GM06990 (cell line): Measurements from ENCODE around the gene ILDR2.

ENCODE experiments used
- DNase-seq: peaks from one replicate; pipeline ENCODE4 v3.0.0-alpha.2; 2011; ENCODE audit not compliant: insufficient read length; ENCODE audit errors: extremely low read depth
- H3K27me3 ChIP-seq: replicated peaks from 2 replicates; pipeline ENCODE4 v1.6.0; 2011; ENCODE audit warnings: low read length; ENCODE audit not compliant: control insufficient read depth, insufficient read depth
- H3K36me3 ChIP-seq: 2 replicates; pipeline ENCODE4 v1.5.1; 2011; ENCODE audit warnings: low read length; ENCODE audit not compliant: control insufficient read depth, insufficient read depth
- H3K4me3 ChIP-seq: replicated peaks from 2 replicates; pipeline ENCODE4 v1.5.1; 2011; ENCODE audit warnings: low read depth, mild to moderate bottlenecking, control low read depth, low read length
- TF ChIP-seq, protein P1 (sequence below): IDR thresholded peaks from 2 replicates; pipeline ENCODE4 v1.5.1; 2011; ENCODE audit warnings: low read length, control low read depth, mild to moderate bottlenecking, inconsistent platforms; ENCODE audit not compliant: insufficient read depth, poor library complexity, severe bottlenecking

Gene ILDR2

DNA sequence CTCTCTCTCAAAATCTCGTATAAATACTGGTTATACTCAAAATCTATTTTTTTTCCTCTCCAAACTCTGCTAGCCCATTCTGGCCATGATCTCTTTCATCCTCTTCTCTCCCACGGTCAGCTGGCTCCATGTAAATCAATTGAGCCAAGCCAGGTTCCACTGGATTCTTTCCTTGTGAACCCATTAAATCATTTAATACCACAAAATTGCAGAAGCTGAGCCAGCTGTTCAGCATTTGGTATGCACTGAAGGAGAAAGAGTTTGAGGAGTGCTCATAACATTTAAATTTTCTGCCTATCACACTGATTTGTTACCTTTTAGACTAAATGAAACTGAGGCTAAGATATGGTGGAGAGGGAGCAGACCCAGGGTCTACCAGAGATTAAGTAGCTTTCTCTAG lies 70.2 kb downstream of the ILDR2 start:
- Histone ChIP-seq H3K27me3 (no peaks in the 10 kb centered on the region), H3K36me3 (no peaks in the 10 kb centered on the region), H3K4me3 (no peak overlapping the region)
- TF ChIP-seq, protein P1, sequence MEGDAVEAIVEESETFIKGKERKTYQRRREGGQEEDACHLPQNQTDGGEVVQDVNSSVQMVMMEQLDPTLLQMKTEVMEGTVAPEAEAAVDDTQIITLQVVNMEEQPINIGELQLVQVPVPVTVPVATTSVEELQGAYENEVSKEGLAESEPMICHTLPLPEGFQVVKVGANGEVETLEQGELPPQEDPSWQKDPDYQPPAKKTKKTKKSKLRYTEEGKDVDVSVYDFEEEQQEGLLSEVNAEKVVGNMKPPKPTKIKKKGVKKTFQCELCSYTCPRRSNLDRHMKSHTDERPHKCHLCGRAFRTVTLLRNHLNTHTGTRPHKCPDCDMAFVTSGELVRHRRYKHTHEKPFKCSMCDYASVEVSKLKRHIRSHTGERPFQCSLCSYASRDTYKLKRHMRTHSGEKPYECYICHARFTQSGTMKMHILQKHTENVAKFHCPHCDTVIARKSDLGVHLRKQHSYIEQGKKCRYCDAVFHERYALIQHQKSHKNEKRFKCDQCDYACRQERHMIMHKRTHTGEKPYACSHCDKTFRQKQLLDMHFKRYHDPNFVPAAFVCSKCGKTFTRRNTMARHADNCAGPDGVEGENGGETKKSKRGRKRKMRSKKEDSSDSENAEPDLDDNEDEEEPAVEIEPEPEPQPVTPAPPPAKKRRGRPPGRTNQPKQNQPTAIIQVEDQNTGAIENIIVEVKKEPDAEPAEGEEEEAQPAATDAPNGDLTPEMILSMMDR = no peak
- no peak for DNase-seq

DNA sequence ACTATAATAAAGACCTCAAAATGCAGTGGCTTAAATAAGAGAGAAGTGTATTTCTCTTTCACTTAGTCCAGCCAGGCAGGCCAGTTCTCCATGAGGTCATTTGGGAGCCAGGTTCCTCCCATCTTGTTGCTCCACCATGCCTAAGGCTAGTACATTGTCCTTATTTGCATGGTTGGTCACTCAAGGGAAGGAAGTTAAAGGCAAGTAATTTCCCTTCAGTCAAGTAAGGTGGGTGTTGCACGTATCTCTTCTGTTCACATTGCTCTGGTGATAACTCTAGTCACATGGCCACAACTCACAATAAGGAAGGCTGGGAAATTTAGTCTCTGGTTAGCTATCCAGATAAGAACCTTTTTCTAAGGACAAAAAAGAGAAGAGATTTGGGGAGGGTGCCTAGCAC lies 72.1 kb downstream of the ILDR2 start:
- Histone ChIP-seq H3K4me3 (no peak overlapping the region), H3K36me3 (no peaks in the 10 kb centered on the region), H3K27me3 (no peaks in the 10 kb centered on the region)
- TF ChIP-seq, protein P1 = no peak
- DNase-seq = no peak

DNA sequence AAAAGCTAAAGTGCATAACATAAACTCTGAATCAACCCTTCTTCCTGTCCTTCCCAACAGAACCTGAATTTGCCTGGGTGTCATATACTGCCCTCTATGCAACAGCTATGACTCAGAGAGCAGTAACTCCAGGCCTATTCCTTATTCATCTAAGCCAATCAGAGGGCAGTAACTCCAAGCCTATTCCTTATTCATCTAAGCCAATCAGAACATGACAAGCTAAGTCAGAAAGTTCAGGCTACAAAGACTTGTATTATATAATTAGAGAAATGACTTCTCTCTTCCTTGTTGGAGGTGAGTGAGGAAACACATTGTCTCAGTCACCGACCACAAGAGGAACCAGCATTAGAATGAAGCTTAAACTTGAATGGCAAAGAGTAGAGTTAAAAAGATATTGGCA lies 73.1 kb downstream of the ILDR2 start:
- Histone ChIP-seq H3K4me3 (no peak overlapping the region), H3K36me3 (no peaks in the 10 kb centered on the region), H3K27me3 (no peaks in the 10 kb centered on the region)
- no peak for DNase-seq
- TF ChIP-seq, protein P1 = no peak

DNA sequence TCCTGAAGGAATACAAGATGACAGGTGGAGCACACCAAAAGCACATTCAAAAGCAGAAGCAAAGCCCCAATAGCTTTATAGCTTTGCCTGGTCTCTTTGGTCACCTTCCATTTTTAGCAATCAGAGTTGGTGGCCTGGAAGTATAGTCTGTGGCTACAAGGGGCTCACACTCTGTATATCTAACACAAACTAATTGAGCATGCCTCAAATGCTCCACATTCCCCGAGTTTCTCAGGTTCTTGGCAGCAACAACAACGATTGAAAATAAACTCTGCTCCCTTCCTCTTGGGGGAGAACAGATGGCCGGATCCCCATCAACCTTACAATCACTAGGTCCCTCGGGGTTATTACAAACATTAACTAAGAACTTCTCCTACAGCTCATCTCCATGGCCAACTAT lies 74.4 kb downstream of the ILDR2 start:
- no peaks in the 10 kb centered on the region for H3K27me3 ChIP-seq
- H3K36me3 ChIP-seq = no peaks in the 10 kb centered on the region
- TF ChIP-seq, protein P1 = no peak
- no peak for DNase-seq
- no peak overlapping the region for H3K4me3 ChIP-seq

DNA sequence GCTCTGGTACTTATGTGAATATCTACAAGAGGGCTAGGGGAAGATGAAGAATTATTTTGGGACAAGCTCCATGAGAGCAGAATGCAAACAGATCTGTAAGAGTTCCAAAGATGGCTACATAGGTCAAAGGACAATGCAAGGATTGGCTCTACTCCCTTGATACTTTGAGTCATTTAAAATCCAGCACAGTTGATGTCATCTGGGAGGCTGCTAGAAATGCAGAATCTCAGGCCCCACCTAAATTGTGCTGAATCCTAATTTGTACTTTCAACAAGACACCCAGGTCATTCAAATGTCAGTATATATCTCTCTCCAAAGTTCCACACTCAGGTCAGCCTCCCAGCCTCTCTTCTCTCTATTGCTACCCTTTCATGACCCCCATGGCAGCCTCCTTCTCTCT lies 75.6 kb downstream of the ILDR2 start:
- TF ChIP-seq, protein P1 = no peak
- H3K4me3 ChIP-seq = no peak overlapping the region
- DNase-seq = no peak
- H3K36me3 ChIP-seq = no peaks in the 10 kb centered on the region
- H3K27me3 ChIP-seq = no peaks in the 10 kb centered on the region

DNA sequence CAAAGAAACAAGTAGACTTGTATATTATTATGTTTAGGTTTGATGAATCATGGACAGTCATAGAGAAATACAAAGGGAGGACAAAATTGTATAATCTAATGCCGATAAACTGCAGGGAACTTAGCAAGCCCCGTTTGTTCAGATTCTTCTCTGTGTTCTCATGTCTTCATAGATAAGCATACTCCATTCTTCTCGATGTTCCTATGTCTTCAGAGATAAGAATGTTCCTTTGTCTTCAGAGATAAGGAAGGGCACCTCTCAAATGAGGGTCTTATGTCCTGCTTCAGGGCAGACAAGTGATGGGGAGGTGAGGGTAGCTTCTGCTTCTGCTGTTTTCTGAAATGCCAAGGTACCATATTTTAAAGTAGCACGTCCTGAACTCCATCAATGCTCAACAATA lies 79.6 kb downstream of the ILDR2 start:
- TF ChIP-seq, protein P1 = no peak
- DNase-seq = no peak
- no peaks in the 10 kb centered on the region for H3K27me3 ChIP-seq
- no peak overlapping the region for H3K4me3 ChIP-seq
- no peaks in the 10 kb centered on the region for H3K36me3 ChIP-seq
